Retinal pigment epithelial cell (primary cell): ENCODE results near the gene ANGEL2.
A peak's percentile ranks its signal among the peaks of the same experiment; 100 is the strongest.
"Not testable (repeated sequence)": the region's sequence is repeated elsewhere in the genome, so short reads cannot be mapped to it uniquely, and the experiment has no call there.

Source experiments
- DNase-seq: peaks from one replicate; pipeline ENCODE4 v3.0.0-alpha.2; 2010; ENCODE audit warnings: low read depth
- H3K4me3 ChIP-seq: 2 replicates; pipeline ENCODE4 v1.5.1; 2011; ENCODE audit warnings: mild to moderate bottlenecking, low read length, control low read depth, moderate library complexity
- TF ChIP-seq, protein P1 (sequence below): conservative IDR thresholded peaks from 2 replicates; pipeline ENCODE4 v1.5.1; 2011; ENCODE audit warnings: low read depth, low read length, control low read depth, inconsistent platforms

Gene ANGEL2

GRCh38 chr1:213054142-213054541 lies 38.5 kb upstream of the ANGEL2 start:
- H3K4me3 ChIP-seq, result no peak overlapping the region
- TF ChIP-seq, protein P1, sequence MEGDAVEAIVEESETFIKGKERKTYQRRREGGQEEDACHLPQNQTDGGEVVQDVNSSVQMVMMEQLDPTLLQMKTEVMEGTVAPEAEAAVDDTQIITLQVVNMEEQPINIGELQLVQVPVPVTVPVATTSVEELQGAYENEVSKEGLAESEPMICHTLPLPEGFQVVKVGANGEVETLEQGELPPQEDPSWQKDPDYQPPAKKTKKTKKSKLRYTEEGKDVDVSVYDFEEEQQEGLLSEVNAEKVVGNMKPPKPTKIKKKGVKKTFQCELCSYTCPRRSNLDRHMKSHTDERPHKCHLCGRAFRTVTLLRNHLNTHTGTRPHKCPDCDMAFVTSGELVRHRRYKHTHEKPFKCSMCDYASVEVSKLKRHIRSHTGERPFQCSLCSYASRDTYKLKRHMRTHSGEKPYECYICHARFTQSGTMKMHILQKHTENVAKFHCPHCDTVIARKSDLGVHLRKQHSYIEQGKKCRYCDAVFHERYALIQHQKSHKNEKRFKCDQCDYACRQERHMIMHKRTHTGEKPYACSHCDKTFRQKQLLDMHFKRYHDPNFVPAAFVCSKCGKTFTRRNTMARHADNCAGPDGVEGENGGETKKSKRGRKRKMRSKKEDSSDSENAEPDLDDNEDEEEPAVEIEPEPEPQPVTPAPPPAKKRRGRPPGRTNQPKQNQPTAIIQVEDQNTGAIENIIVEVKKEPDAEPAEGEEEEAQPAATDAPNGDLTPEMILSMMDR, result no peak

GRCh38 chr1:213053455-213053854 lies 37.8 kb upstream of the ANGEL2 start:
- DNase-seq, result no peak
- H3K4me3 ChIP-seq, result no peak overlapping the region
- TF ChIP-seq, protein P1, result no peak

More at GRCh38 chr1:213054142-213054541, 38.5 kb upstream of the ANGEL2 start:
- no peak for DNase-seq

- TF ChIP-seq, protein P1, result no peak
- peak overlapping the region; percentile 97 for H3K4me3 ChIP-seq
- no peak for DNase-seq
Observed at GRCh38 chr1:213051881-213052202, 36.2 kb upstream of the ANGEL2 start.

DNA sequence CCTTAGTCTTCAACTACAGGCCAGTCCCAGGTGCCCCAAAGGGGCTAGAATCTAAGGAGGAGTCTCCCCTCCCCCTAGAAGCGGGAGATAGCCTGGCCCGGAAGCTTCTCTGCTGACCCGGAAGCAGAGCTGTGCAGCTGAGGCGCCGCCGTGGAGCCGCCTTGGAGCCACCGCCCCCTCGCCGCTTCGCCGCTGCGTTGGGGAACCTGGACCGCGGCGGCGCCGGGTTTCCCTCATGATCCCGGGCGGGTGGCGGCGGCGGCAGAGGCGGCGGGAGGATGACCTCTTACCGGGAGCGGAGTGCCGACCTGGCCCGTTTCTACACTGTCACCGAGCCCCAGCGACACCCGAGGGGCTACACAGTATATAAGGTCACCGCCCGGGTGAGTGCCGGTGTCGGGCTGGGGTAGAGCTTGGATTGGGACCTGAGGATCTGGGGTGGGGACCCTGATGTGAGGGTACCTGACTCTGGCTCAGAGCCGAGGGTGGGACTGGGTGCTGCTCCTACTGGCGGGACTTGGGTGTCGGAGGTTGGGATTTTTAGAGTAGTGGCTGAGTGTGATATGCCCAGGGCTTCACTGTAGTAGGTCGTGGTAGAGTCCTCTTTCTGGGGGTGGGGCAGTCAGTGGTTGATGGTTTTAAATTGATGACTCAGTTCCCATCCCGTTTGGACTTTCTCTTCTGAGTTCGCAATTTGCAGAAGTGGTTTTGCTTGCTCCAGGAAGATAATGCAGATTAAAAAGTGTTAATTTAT lies 35.6 kb upstream of the ANGEL2 start, which contains the start of gene RPS6KC1:
Gene RPS6KC1, plus strand, starts transcription at position 115 of the 754 bp plus-strand sequence. Its CDS starts 164 bp downstream, at position 279.
- DNase-seq, result peak; percentile 27
- H3K4me3 ChIP-seq, result peak within 1 kb of the TSS; percentile 97
- TF ChIP-seq, protein P1, result peak; percentile 22

GRCh38 chr1:213050745-213051126 lies 35.1 kb upstream of the ANGEL2 start:
- TF ChIP-seq, protein P1, result no peak
- peak overlapping the region; percentile 97 for H3K4me3 ChIP-seq
- DNase-seq, result no peak

DNA sequence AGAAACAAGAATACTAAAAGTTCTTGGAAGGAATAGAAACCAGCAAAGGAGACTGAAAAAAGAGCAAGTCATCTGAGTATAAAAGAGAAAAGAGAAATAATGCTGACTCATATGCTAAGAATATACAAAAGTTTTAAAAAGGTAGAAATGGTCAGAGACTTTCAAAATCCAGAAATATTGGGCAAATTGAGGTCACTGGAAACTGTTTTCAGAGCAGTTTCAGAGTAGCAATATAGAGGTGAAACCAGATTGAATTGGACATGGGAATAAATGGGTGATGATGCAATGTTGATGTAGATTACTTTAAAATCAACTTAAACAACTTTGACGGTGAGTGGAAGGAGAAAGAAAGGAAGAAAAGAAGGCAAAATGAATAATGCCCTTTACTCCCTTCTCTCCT lies 33.6 kb upstream of the ANGEL2 start:
- TF ChIP-seq, protein P1, result no peak
- DNase-seq, result no peak

GRCh38 chr1:213045321-213046226 lies 29.9 kb upstream of the ANGEL2 start:
- DNase-seq, result not testable (repeated sequence)

More for the DNA sequence above, 33.6 kb upstream of the ANGEL2 start:
- H3K4me3 ChIP-seq, result no peak overlapping the region

More at GRCh38 chr1:213045321-213046226, 29.9 kb upstream of the ANGEL2 start:
- H3K4me3 ChIP-seq, result not testable (repeated sequence)
